C4-2B (cell line): Measurements from ENCODE around the gene MYADML2.

Experiments used
- H3K27ac ChIP-seq: fragments of 450-650 bp; 2 replicates; pipeline ENCODE4 v1.5.1; 2017
- CTCF ChIP-seq: fragments of 450-650 bp; conservative IDR thresholded peaks from 2 replicates; pipeline ENCODE4 v1.5.1; 2017; ENCODE audit warnings: mild to moderate bottlenecking
- ZFX ChIP-seq: fragments of 450-650 bp; IDR thresholded peaks from 2 replicates; pipeline ENCODE4 v1.6.1; 2017

MYADML2 gene

GRCh38 chr17:81930142-81931125 is 16.6 kb downstream of the MYADML2 start:
- no peak overlapping the region for H3K27ac ChIP-seq
- TF ChIP-seq ZFX (no peak), CTCF (no peak)

GRCh38 chr17:81929253-81930141 is 17.5 kb downstream of the MYADML2 start:
- TF ChIP-seq CTCF (no peak), ZFX (no peak)
- H3K27ac ChIP-seq = peak overlapping the region; percentile 87; the same call in 1 of the 2 replicates

GRCh38 chr17:81928544-81929252 is 18.3 kb downstream of the MYADML2 start:
- TF ChIP-seq CTCF = no peak
- TF ChIP-seq ZFX = no peak
- peak overlapping the region; percentile 87 for H3K27ac ChIP-seq

- H3K27ac ChIP-seq = peak within 1 kb of the TSS; percentile 87
- TF ChIP-seq ZFX = peak; percentile 36; the same call in 1 of the 2 replicates
- TF ChIP-seq CTCF = no peak; the same call in 1 of the 2 replicates
Observed at GRCh38 chr17:81927653-81928543, 19.1 kb downstream of the MYADML2 start, which contains the start of gene MAFG. MAFG (minus strand) TSS chr17:81927735; CDS start chr17:81923185, 4,550 bp downstream.

- TF ChIP-seq ZFX (no peak; the same call in 1 of the 2 replicates), CTCF (no peak)
- H3K27ac ChIP-seq = peak overlapping the region; percentile 87
Observed at GRCh38 chr17:81927152-81927652, 19.8 kb downstream of the MYADML2 start.
